ENCODE data around the gene TBX6. TPM values are rescaled to one million over a fixed set of nuclear protein-coding genes. Genes with fewer than 3 reads are reported as not detected.
"Not testable (repeated sequence)": the region's sequence is repeated elsewhere in the genome, so short reads cannot be mapped to it uniquely, and the experiment has no call there.

The TBX6 gene
- total RNA-seq, 2 donors from 2014 or later: 0.43 TPM; not detected in 1

DNA sequence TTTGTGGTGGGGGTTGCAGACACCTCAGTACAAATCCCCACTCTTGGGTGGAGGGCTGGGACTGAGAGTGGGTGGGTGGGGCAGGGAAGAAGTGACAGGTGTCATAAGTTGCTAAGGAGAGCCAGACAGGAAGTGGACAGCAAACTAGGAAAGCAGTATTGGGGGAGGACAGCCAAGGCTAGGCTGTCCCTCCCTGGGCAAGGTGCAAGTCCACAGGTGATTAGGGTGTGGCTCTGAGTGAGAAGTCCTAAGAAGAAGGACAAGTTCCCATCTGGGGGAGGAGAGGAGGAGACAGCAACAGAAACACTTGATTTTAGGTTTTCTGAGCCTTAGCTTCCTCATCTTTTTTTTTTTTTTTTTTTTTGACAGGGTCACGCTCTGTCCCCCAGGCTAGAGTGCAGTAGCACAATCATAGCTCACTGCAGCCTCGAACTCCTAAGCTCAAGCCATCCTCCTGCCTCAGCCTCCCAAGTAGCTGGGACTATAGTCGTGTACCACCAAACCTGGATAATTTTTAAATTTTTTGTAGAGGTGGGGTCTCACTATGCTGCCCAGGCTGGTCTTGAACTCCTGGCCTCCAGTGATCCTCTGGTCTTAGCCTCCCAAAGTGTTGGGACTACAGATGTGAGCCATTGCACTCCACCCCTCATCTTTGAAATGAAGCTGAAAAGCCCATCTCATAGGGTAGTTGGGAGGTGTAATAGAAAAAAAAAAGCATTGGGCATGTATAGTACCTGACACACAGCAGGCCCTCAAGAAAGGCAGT lies 28.8 kb upstream of the TBX6 start:
- Histone ChIP-seq H3K4me3 (no peak overlapping the region), H3K36me3 (peaks cover 48% of the 10 kb centered on the region), H3K27me3 (no peaks in the 10 kb centered on the region), H3K9me3 (no peaks in the 10 kb centered on the region), H3K27ac (peak overlapping the region; percentile 88 to 97), H3K4me1 (peaks cover 0 to 37% of the 10 kb centered on the region in 2 donors)
- TF ChIP-seq CTCF (IDR thresholded peaks at IDR 0.05): no peak
- DNase-seq (ENCODE audit: low spot score): no peak

- H3K9me3 ChIP-seq: no peaks in the 10 kb centered on the region
- no peaks in the 10 kb centered on the region for H3K27me3 ChIP-seq
- no peak overlapping the region for H3K4me3 ChIP-seq
- H3K4me1 ChIP-seq: peaks cover 0 to 34% of the 10 kb centered on the region in 2 donors
- H3K36me3 ChIP-seq: peaks cover 49% of the 10 kb centered on the region
- no peak for TF ChIP-seq CTCF (IDR thresholded peaks at IDR 0.05)
- no peak overlapping the region for H3K27ac ChIP-seq
- no peak for DNase-seq (ENCODE audit: low spot score)
Measured at GRCh38 chr16:30119428-30119827, 27.7 kb upstream of the TBX6 start.

- TF ChIP-seq CTCF (IDR thresholded peaks at IDR 0.05): no peak
- Histone ChIP-seq H3K27me3 (no peaks in the 10 kb centered on the region), H3K4me1 (peaks cover 0 to 23% of the 10 kb centered on the region in 2 donors), H3K27ac (no peak overlapping the region), H3K9me3 (no peaks in the 10 kb centered on the region), H3K36me3 (peaks cover 56% of the 10 kb centered on the region), H3K4me3 (no peak overlapping the region)
- DNase-seq (ENCODE audit: low spot score): no peak
Measured at GRCh38 chr16:30117768-30118167, 26.0 kb upstream of the TBX6 start.

DNA sequence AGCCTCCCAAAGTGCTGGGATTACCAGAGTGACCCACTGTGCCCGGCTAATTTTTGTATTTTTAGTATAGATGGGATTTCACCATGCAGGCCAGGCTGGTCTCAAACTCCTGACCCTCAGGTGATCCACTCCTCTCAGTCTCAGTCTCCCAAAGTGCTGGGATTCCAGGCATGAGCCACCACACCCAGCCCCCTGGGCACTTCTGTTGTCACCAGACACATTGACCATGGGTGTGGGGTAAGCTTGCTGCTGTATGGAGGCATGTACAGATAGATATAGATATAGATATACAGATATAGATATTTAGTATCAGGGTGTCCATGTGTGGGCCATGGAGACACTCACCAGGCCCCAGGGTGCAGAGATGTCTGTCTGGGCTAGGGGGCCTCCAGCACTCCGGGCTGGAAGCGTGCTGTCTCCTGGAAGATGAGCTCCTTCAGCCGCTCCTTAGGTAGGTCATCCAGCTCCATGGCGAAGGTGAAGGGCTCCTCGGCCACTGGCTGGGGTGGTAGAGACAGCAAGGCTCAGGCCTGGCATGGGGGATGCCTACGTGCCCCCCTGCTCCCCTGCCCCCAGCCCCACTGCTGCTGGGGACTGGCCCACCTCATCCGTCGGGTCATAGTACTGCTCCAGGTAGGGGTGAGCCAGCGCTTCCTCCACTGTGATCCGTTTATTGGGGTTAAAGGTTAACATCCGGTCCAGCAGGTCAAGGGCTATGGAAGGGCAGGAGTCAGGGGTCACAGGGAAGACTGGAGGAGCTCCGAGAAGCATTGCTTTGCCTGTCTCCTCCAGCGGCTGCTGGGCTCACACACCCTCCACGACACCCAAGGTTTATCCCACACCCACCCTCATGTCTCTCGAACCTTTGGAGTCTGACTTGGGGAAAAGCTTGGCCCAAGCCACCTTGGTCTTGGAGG lies 24.8 kb upstream of the TBX6 start:
- H3K4me1 ChIP-seq: peaks cover 0 to 15% of the 10 kb centered on the region in 2 donors
- no peak overlapping the region for H3K27ac ChIP-seq
- peaks cover 63% of the 10 kb centered on the region for H3K36me3 ChIP-seq
- H3K9me3 ChIP-seq: no peaks in the 10 kb centered on the region
- no peaks in the 10 kb centered on the region for H3K27me3 ChIP-seq
- no peak for TF ChIP-seq CTCF (IDR thresholded peaks at IDR 0.05)
- H3K4me3 ChIP-seq: no peak overlapping the region
- no peak for DNase-seq (ENCODE audit: low spot score)

DNA sequence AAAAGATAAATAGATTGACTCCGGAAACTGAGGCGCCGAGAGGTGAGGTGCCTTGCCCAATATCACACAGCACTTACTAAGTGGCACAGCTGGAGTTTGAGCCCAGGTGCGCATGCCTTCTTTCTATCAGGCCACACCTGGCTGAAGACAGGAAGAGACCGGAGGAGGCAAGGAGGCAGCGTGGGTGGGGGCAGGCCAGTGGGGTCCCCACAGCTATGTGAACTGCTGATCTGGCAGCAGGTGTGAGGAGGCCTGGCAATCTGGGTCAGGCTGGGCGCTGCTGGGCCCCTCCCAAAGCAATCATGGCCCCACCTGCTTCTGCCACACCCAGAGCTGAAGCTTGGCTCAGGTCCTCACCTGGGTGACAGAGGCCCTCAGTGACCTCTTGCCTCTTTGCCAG lies 23.5 kb upstream of the TBX6 start:
- Histone ChIP-seq H3K27ac (no peak overlapping the region), H3K27me3 (no peaks in the 10 kb centered on the region), H3K9me3 (no peaks in the 10 kb centered on the region), H3K4me3 (no peak overlapping the region), H3K36me3 (peaks cover 60% of the 10 kb centered on the region), H3K4me1 (peaks cover 0 to 4% of the 10 kb centered on the region in 2 donors)
- DNase-seq (ENCODE audit: low spot score): no peak
- no peak for TF ChIP-seq CTCF (IDR thresholded peaks at IDR 0.05)

- not testable (repeated sequence) for H3K4me3 ChIP-seq; DNase-seq (ENCODE audit: low spot score); H3K9me3 ChIP-seq; H3K27me3 ChIP-seq; H3K27ac ChIP-seq; H3K4me1 ChIP-seq
- peaks cover 56% of the 10 kb centered on the region for H3K36me3 ChIP-seq
Measured at GRCh38 chr16:30114833-30115232, 23.1 kb upstream of the TBX6 start.
